H1 (cell line): Measurements from ENCODE around the gene RNF5. TPM values are rescaled to one million over a fixed set of nuclear protein-coding genes. Genes with fewer than 3 reads are reported as not detected.

ENCODE experiments used
- CTCF ChIA-PET: fragments of 300-600 bp; sonication (Branson Sonifier 250); formaldehyde crosslinking; loops from one replicate; lab custom pipeline; 2021; ENCODE audit not compliant: partially characterized antibody; lab: Charles Lee
- POLR2A ChIA-PET: fragments of 300-600 bp; sonication (Branson Sonifier 250); formaldehyde crosslinking; loops from one replicate; lab custom pipeline; 2021; ENCODE audit warnings: inconsistent platforms; ENCODE audit not compliant: partially characterized antibody; lab: Charles Lee
- DNase-seq, 2 experiments: peaks; one replicate each; pipeline versions ENCODE4 v3.0.0 to v3.0.0-alpha.2; 2010 to 2022; ENCODE audit warnings: low spot score in 2 of 2, low read depth in 1 of 2, mixed read lengths in 1 of 2
- FAIRE-seq: peaks from 2 replicates; lab custom pipeline; 2011; peaks lifted over from hg19 to GRCh38; lab: Jason Lieb, UNC
- H2AFZ ChIP-seq: 2 replicates; pipeline ENCODE4 v1.8.1; 2012; ENCODE audit warnings: low read length, inconsistent platforms
- H2AK5ac ChIP-seq: 2 replicates; pipeline ENCODE4 v1.6.1; 2013; ENCODE audit warnings: low read depth, low read length
- H2BK120ac ChIP-seq: replicated peaks from 2 replicates; pipeline ENCODE3; 2013; ENCODE audit warnings: low read depth, low read length, inconsistent platforms
- H2BK12ac ChIP-seq: 2 replicates; pipeline ENCODE4 v1.6.1; 2013; ENCODE audit warnings: low read depth, low read length
- H2BK15ac ChIP-seq: 2 replicates; pipeline ENCODE4 v1.6.1; 2013; ENCODE audit warnings: low read length
- H2BK20ac ChIP-seq: 2 replicates; pipeline ENCODE4 v1.6.1; 2013; ENCODE audit warnings: low read length
- H2BK5ac ChIP-seq: 2 replicates; pipeline ENCODE4 v1.6.1; 2013; ENCODE audit warnings: low read depth, low read length
- H3K14ac ChIP-seq: 2 replicates; pipeline ENCODE4 v1.6.1; 2013; ENCODE audit warnings: inconsistent platforms; ENCODE audit not compliant: insufficient read length
- H3K18ac ChIP-seq: 2 replicates; pipeline ENCODE4 v1.6.1; 2013; ENCODE audit warnings: low read length; ENCODE audit errors: extremely low read depth
- H3K23ac ChIP-seq: 2 replicates; pipeline ENCODE4 v1.6.1; 2013; ENCODE audit warnings: inconsistent platforms; ENCODE audit not compliant: insufficient read length
- H3K23me2 ChIP-seq: 2 replicates; pipeline ENCODE4 v1.6.1; 2013; ENCODE audit warnings: low read depth, low read length
- H3K27ac ChIP-seq: 2 replicates; pipeline ENCODE4 v1.6.1; 2011; ENCODE audit warnings: low read depth, low read length, inconsistent platforms
- H3K27me3 ChIP-seq, 4 experiments: replicated peaks in 1 of 4; 1 replicate in 1 of 4; 2 replicates in 3 of 4; pipeline versions ENCODE4 v1.6.1 to v1.8.1; 2011 to 2013; ENCODE audit warnings: low read length in 3 of 4, mild to moderate bottlenecking in 3 of 4, inconsistent platforms in 2 of 4, mixed read lengths in 2 of 4, moderate library complexity in 1 of 4; ENCODE audit not compliant: control insufficient read depth in 3 of 4, insufficient read depth in 3 of 4; ENCODE audit errors: extremely low read depth in 1 of 4
- H3K36me3 ChIP-seq, 4 experiments: 2 replicates each; pipeline versions ENCODE4 v1.6.1 to v1.8.1; 2011 to 2013; ENCODE audit warnings: mild to moderate bottlenecking in 4 of 4, low read length in 3 of 4, moderate library complexity in 2 of 4, control low read depth in 1 of 4, inconsistent platforms in 1 of 4; ENCODE audit not compliant: insufficient read depth in 4 of 4, control insufficient read depth in 2 of 4
- H3K4ac ChIP-seq: replicated peaks from 2 replicates; pipeline ENCODE3; 2013; ENCODE audit warnings: low read length, low read depth, mixed read lengths, inconsistent platforms; ENCODE audit not compliant: insufficient read length
- H3K4me1 ChIP-seq, 4 experiments: replicated peaks in 1 of 4; 1 replicate in 1 of 4; 2 replicates in 3 of 4; pipeline versions ENCODE4 v1.6.1 to v1.8.1; 2011 to 2013; ENCODE audit warnings: low read length in 3 of 4, inconsistent platforms in 2 of 4, mixed read lengths in 1 of 4; ENCODE audit not compliant: insufficient read depth in 4 of 4, control insufficient read depth in 3 of 4
- H3K4me2 ChIP-seq, 2 experiments: 2 replicates each; pipeline versions ENCODE4 v1.6.1 to v1.8.1; 2011 to 2013; ENCODE audit warnings: low read depth in 2 of 2, low read length in 2 of 2, control low read depth in 1 of 2, inconsistent platforms in 1 of 2, mild to moderate bottlenecking in 1 of 2; ENCODE audit not compliant: insufficient read depth in 1 of 2
- H3K4me3 ChIP-seq, 4 experiments: fragments of 200-600, 300-600 bp in 1 of 4; sonication (generic), shearing (Covaris generic), sonication (Bioruptor Twin) in 1 of 4; 2 replicates each; pipeline versions ENCODE4 v1.5.1 to v1.8.1; 2011 to 2016; ENCODE audit warnings: low read length in 4 of 4, low read depth in 3 of 4, control low read depth in 2 of 4, inconsistent platforms in 2 of 4, mild to moderate bottlenecking in 2 of 4, mixed read lengths in 1 of 4, moderate library complexity in 1 of 4; ENCODE audit not compliant: insufficient read depth in 2 of 4; ENCODE audit errors: extremely low read depth in 1 of 4
- H3K56ac ChIP-seq: replicated peaks from 2 replicates; pipeline ENCODE3; 2013; ENCODE audit warnings: low read depth, mild to moderate bottlenecking, mixed read lengths, low read length, inconsistent platforms; ENCODE audit not compliant: insufficient read length
- H3K79me1 ChIP-seq: 2 replicates; pipeline ENCODE4 v1.6.1; 2013; ENCODE audit warnings: low read depth, low read length, control low read depth
- H3K79me2 ChIP-seq, 2 experiments: 2 replicates each; pipeline versions ENCODE4 v1.6.1 to v1.8.1; 2012 to 2013; ENCODE audit warnings: low read length in 2 of 2, mild to moderate bottlenecking in 2 of 2, inconsistent platforms in 1 of 2; ENCODE audit not compliant: insufficient read depth in 2 of 2, control insufficient read depth in 1 of 2
- H3K9ac ChIP-seq, 4 experiments: replicated peaks in 1 of 4; 1 replicate in 1 of 4; 2 replicates in 3 of 4; pipeline versions ENCODE4 v1.6.1 to v1.8.1; 2011 to 2013; ENCODE audit warnings: low read depth in 3 of 4, low read length in 3 of 4, control low read depth in 2 of 4, mild to moderate bottlenecking in 2 of 4, moderate library complexity in 2 of 4, inconsistent platforms in 1 of 4; ENCODE audit errors: extremely low read depth in 1 of 4
- H3K9me3 ChIP-seq, 2 experiments: 2 replicates each; pipeline versions ENCODE4 v1.6.1 to v1.8.1; 2012 to 2013; ENCODE audit warnings: mild to moderate bottlenecking in 2 of 2, moderate library complexity in 2 of 2, control low read depth in 1 of 2, inconsistent platforms in 1 of 2, low read depth in 1 of 2, low read length in 1 of 2, mixed read lengths in 1 of 2; ENCODE audit not compliant: insufficient read depth in 2 of 2
- H4K20me1 ChIP-seq, 2 experiments: replicated peaks in 1 of 2; 2 replicates each; pipeline versions ENCODE3 to v1.8.1; 2011 to 2013; ENCODE audit warnings: inconsistent platforms in 2 of 2, low read length in 2 of 2, mild to moderate bottlenecking in 1 of 2; ENCODE audit not compliant: insufficient read depth in 2 of 2, control insufficient read depth in 1 of 2
- H4K5ac ChIP-seq: 2 replicates; pipeline ENCODE4 v1.6.1; 2013; ENCODE audit warnings: low read length, low read depth, mixed read lengths, inconsistent platforms; ENCODE audit not compliant: insufficient read length
- H4K8ac ChIP-seq: 2 replicates; pipeline ENCODE4 v1.8.0; 2013; ENCODE audit warnings: mild to moderate bottlenecking, moderate library complexity, low read length, inconsistent platforms; ENCODE audit not compliant: insufficient read depth; ENCODE audit errors: extremely low read depth
- H4K91ac ChIP-seq: replicated peaks from 2 replicates; pipeline ENCODE3; 2013; ENCODE audit warnings: low read length, mixed read lengths, inconsistent platforms; ENCODE audit not compliant: insufficient read length
- BACH1 ChIP-seq: IDR thresholded peaks from 2 replicates; pipeline ENCODE4 v1.6.1; 2012; ENCODE audit warnings: low read length, improper control_type of control experiment
- CBX5 ChIP-seq: fragments of 300-800, 300-1000 bp; sonication (generic); IDR thresholded peaks from 2 replicates; pipeline ENCODE4 v1.7.1; 2016; ENCODE audit warnings: antibody characterized with exemption, low read length, low read depth
- CTCF ChIP-seq, 3 experiments: IDR thresholded peaks; 1 replicate in 2 of 3; 2 replicates in 1 of 3; pipeline versions ENCODE4 v1.5.1 to v1.6.1; 2011; ENCODE audit warnings: low read length in 3 of 3, mild to moderate bottlenecking in 3 of 3, inconsistent platforms in 2 of 3, low read depth in 1 of 3, moderate library complexity in 1 of 3; ENCODE audit not compliant: insufficient read depth in 1 of 3; ENCODE audit errors: control extremely low read depth in 1 of 3
- EP300 ChIP-seq, 2 experiments: IDR thresholded peaks; 1 replicate in 1 of 2; 2 replicates in 1 of 2; pipeline ENCODE4 v1.6.1; 2011 to 2012; ENCODE audit warnings: low read depth in 2 of 2, low read length in 2 of 2, mild to moderate bottlenecking in 2 of 2, borderline replicate concordance in 1 of 2, inconsistent platforms in 1 of 2, moderate library complexity in 1 of 2
- EZH2 ChIP-seq: fragments of 200-600 bp; sonication (generic); IDR thresholded peaks from 2 replicates; pipeline ENCODE4 v1.7.1; 2012; ENCODE audit warnings: low read depth, mild to moderate bottlenecking, moderate library complexity, low read length, inconsistent platforms; ENCODE audit not compliant: severe bottlenecking
- NANOG ChIP-seq: IDR thresholded peaks from 2 replicates; pipeline ENCODE4 v1.6.1; 2011; ENCODE audit warnings: low read length, low read depth, mild to moderate bottlenecking, inconsistent platforms; ENCODE audit not compliant: insufficient read depth, poor library complexity, severe bottlenecking
- NRF1 ChIP-seq: IDR thresholded peaks from 2 replicates; pipeline ENCODE4 v1.6.1; 2011; ENCODE audit warnings: mild to moderate bottlenecking, low read depth, low read length, improper control_type of control experiment
- POU5F1 ChIP-seq: IDR thresholded peaks from 2 replicates; pipeline ENCODE4 v1.6.1; 2011; ENCODE audit warnings: low read depth, mild to moderate bottlenecking, low read length, moderate library complexity
- SIRT6 ChIP-seq: IDR thresholded peaks from one replicate; pipeline ENCODE4 v1.7.1; 2012; ENCODE audit warnings: low read length, inconsistent platforms
- SP1 ChIP-seq: IDR thresholded peaks from 2 replicates; pipeline ENCODE4 v1.6.1; 2011; ENCODE audit warnings: low read depth, low read length
- SRF ChIP-seq: IDR thresholded peaks from 2 replicates; pipeline ENCODE4 v1.6.1; 2011; ENCODE audit warnings: mild to moderate bottlenecking, low read depth, low read length, moderate library complexity
- ZNF274 ChIP-seq: IDR thresholded peaks from 2 replicates; pipeline ENCODE4 v1.7.0; 2012; ENCODE audit warnings: low read length, borderline replicate concordance; ENCODE audit errors: extremely low read depth
- WGBS, 2 experiments: shearing (Covaris generic) in 1 of 2; methylation state at CpG; one replicate each; pipeline versions ENCODE4 v1.1.6 to v1.1.7; 2013 to 2015; ENCODE audit warnings: low lambda C conversion rate in 2 of 2, mixed read lengths in 2 of 2, inconsistent platforms in 1 of 2, low coverage in 1 of 2, missing lambda C conversion rate in 1 of 2; ENCODE audit not compliant: insufficient replicate concordance in 2 of 2, insufficient coverage in 1 of 2, insufficient read length in 1 of 2; ENCODE audit errors: extremely low coverage in 1 of 2, missing lambda C conversion rate in 1 of 2; 5-methylcytosine and 5-hydroxymethylcytosine counted together
- polyA plus RNA-seq, 7 experiments: library from polyadenylated mRNA; depleted of rRNA in 3 of 7; stranded (reverse) in 5 of 7; unstranded in 2 of 7; fragments of >200 nt in 5 of 7; fragments of 200-250 nt in 2 of 7; gene quantifications; 1 replicate in 5 of 7; 2 replicates in 1 of 7; 4 replicates in 1 of 7; pipeline versions ENCODE4 v1.2.1 to v1.2.3, GENCODE V29; 2011 to 2013; ENCODE audit warnings: missing spikeins in 2 of 7, mixed read lengths in 2 of 7
- total RNA-seq: library from RNA; stranded (reverse); fragmentation: NEBNext Ultra II Directional; extraction: Animal tissue kit (Norgen Biotek cat#: 25700); gene quantifications from 2 replicates; pipeline ENCODE4 v1.2.1, GENCODE V29; 2021

RNF5 gene
- total and polyA plus RNA-seq, 2 of the 8 experiments (the other 6 are each of a cell fraction or from before 2014, with no cell fraction given), result 90.0 to 158 TPM

- DNase-seq, result no peak
- no peak overlapping the region for H3K4ac ChIP-seq
- H2BK20ac ChIP-seq, result no peak overlapping the region
- H3K23me2 ChIP-seq, result peaks cover 18% of the 10 kb centered on the region
- H3K9ac ChIP-seq, result no peak overlapping the region
- H3K4me2 ChIP-seq, result no peak overlapping the region
- H3K56ac ChIP-seq, result no peak overlapping the region
- no peak overlapping the region for H3K27ac ChIP-seq
- H2AK5ac ChIP-seq, result no peak overlapping the region
- H2BK120ac ChIP-seq, result no peak overlapping the region
- H3K9me3 ChIP-seq, result no peaks in the 10 kb centered on the region
- peaks cover 4 to 13% (median 6%) of the 10 kb centered on the region in 4 experiments for H3K4me1 ChIP-seq
- peaks cover under 1 to 13% (median 10%) of the 10 kb centered on the region in 4 experiments; a peak in 6 of 7 replicates for H3K27me3 ChIP-seq
- no peak overlapping the region for H2BK5ac ChIP-seq
- H3K79me2 ChIP-seq, result peaks cover 0 to 5% of the 10 kb centered on the region in 2 experiments; a peak in 1 of 4 replicates
- H3K4me3 ChIP-seq, result no peak overlapping the region
- H4K5ac ChIP-seq, result no peak overlapping the region
- no peak overlapping the region for H4K91ac ChIP-seq
- no peak overlapping the region for H3K23ac ChIP-seq
- H3K36me3 ChIP-seq, result peaks cover 4 to 14% (median 10%) of the 10 kb centered on the region in 4 experiments; a peak in 6 of 8 replicates
- no peaks in the 10 kb centered on the region for H4K20me1 ChIP-seq
- H2BK12ac ChIP-seq, result no peak overlapping the region
- no peak for FAIRE-seq
- H2BK15ac ChIP-seq, result no peak overlapping the region
- H3K18ac ChIP-seq, result no peak overlapping the region
- H3K79me1 ChIP-seq, result 0 out of 2 replicates have a peak, but pooled peaks cover 3% of the 10 kb centered on the region
- no peak overlapping the region for H2AFZ ChIP-seq
- ChIA-PET CTCF (no interaction called here), POLR2A (interaction anchor here (1.4 kb wide), 1 partner anchor 9 kb away, joined by 3 read pairs; no protein-coding TSS in a partner anchor)
- H3K14ac ChIP-seq, result no peak overlapping the region
- 95% methylated on average over 9 of the region's 9 CpGs; no CpG with 5 or more reads in 1 of the 2 experiments for WGBS, 2 experiments
- H4K8ac ChIP-seq, result no peak overlapping the region
- TF ChIP-seq EZH2, result no peak
- TF ChIP-seq SIRT6, result no peak
- no peak for TF ChIP-seq CBX5
- no peak for TF ChIP-seq NRF1
- no peak for TF ChIP-seq BACH1
- no peak for TF ChIP-seq NANOG
- TF ChIP-seq POU5F1, result no peak
- no peak for TF ChIP-seq CTCF (IDR thresholded peaks at IDR 0.05; ENCODE audit: control extremely low read depth in 1 of 3, insufficient read depth in 1 of 3, low read depth in 1 of 3, low read length in 3 of 3)
- TF ChIP-seq EP300 (IDR thresholded peaks at IDR 0.05; ENCODE audit: borderline replicate concordance in 1 of 2, low read depth in 2 of 2, low read length in 2 of 2), result no peak
- no peak for TF ChIP-seq SRF
- TF ChIP-seq SP1, result no peak
- no peak for TF ChIP-seq ZNF274
Observed at GRCh38 chr6:32156891-32157290, 21.3 kb upstream of the RNF5 start.
